Natural killer cell (primary cell): ENCODE data around the gene COL6A5. TPM values are rescaled to one million over a fixed set of nuclear protein-coding genes. Genes with fewer than 3 reads are reported as not detected.
"Not testable (repeated sequence)": the region's sequence is repeated elsewhere in the genome, so short reads cannot be mapped to it uniquely, and the experiment has no call there.

Experiments used
- ATAC-seq, 3 donors: fragments of 150-1000 bp in 2 of 3; fragments of 200-7000 bp in 1 of 3; cut with Tn5 transposase; 1 replicate in 1 of 3; 2 replicates in 2 of 3; pipeline ENCODE4 v1.10.0; 2021; ENCODE audit warnings: mild to moderate bottlenecking in 2 of 3, moderate library complexity in 2 of 3
- DNase-seq, 2 donors: peaks; one replicate each; pipeline versions ENCODE4 v3.0.0 to v3.0.0-alpha.2; 2013 to 2021; ENCODE audit warnings: mixed read lengths in 1 of 2
- H3K27ac ChIP-seq: one replicate; pipeline ENCODE4 v1.5.1; 2013; ENCODE audit warnings: mild to moderate bottlenecking, low read length
- H3K27me3 ChIP-seq: one replicate; pipeline ENCODE4 v1.6.1; 2013; ENCODE audit warnings: low read length; ENCODE audit not compliant: control insufficient read depth, insufficient read depth
- H3K36me3 ChIP-seq: one replicate; pipeline ENCODE4 v1.6.1; 2013; ENCODE audit warnings: low read length; ENCODE audit not compliant: control insufficient read depth, insufficient read depth
- H3K4me1 ChIP-seq: one replicate; pipeline ENCODE4 v1.6.1; 2013; ENCODE audit warnings: low read length; ENCODE audit not compliant: control insufficient read depth, insufficient read depth
- H3K4me3 ChIP-seq: one replicate; pipeline ENCODE4 v1.5.1; 2013; ENCODE audit warnings: low read length
- H3K9me3 ChIP-seq: one replicate; pipeline ENCODE4 v1.6.1; 2013; ENCODE audit warnings: low read length; ENCODE audit not compliant: control insufficient read depth, insufficient read depth
- H3K27ac Mint-ChIP-seq, 2 donors: one replicate each; pipeline ENCODE4 v1.8.0; 2022; ENCODE audit warnings: mild to moderate bottlenecking in 2 of 2, mixed read lengths in 2 of 2, moderate library complexity in 1 of 2
- H3K27me3 Mint-ChIP-seq, 2 donors: one replicate each; pipeline ENCODE4 v1.8.0; 2022; ENCODE audit warnings: low read depth in 2 of 2, mixed read lengths in 2 of 2
- H3K36me3 Mint-ChIP-seq: one replicate; pipeline ENCODE4 v1.8.0; 2022; ENCODE audit warnings: mixed read lengths
- H3K4me1 Mint-ChIP-seq, 2 donors: one replicate each; pipeline ENCODE4 v1.8.0; 2022; ENCODE audit warnings: mixed read lengths in 2 of 2
- H3K4me3 Mint-ChIP-seq: one replicate; pipeline ENCODE4 v1.8.0; 2022; ENCODE audit warnings: mild to moderate bottlenecking, moderate library complexity, mixed read lengths
- H3K9me3 Mint-ChIP-seq, 2 donors: one replicate each; pipeline ENCODE4 v1.8.0; 2022; ENCODE audit warnings: mixed read lengths in 2 of 2
- CTCF ChIP-seq: fragments of 200-600 bp; IDR thresholded peaks from one replicate; pipeline ENCODE4 v1.8.0; 2022; ENCODE audit warnings: antibody characterized with exemption
- WGBS: methylation state at CpG from one replicate; pipeline ENCODE4 v1.1.7; 2013; ENCODE audit warnings: missing lambda C conversion rate; ENCODE audit not compliant: insufficient coverage; 5-methylcytosine and 5-hydroxymethylcytosine counted together
- intact Hi-C: fragments of 100-400 bp; cut with micrococcal nuclease; formaldehyde crosslinking; loops from one replicate; pipeline ENCODE4 v1.14.2; 2022
- total RNA-seq, 4 donors: library from RNA; stranded (reverse); fragments of 120-200 nt in 1 of 4; gene quantifications; one replicate each; pipeline versions ENCODE4 v1.2.3 to v1.2.4, GENCODE V29; 2013 to 2022

Gene COL6A5
- total RNA-seq, 3 donors from 2014 or later (not counting 1 experiment from before 2014, with no cell fraction given), result not detected

DNA sequence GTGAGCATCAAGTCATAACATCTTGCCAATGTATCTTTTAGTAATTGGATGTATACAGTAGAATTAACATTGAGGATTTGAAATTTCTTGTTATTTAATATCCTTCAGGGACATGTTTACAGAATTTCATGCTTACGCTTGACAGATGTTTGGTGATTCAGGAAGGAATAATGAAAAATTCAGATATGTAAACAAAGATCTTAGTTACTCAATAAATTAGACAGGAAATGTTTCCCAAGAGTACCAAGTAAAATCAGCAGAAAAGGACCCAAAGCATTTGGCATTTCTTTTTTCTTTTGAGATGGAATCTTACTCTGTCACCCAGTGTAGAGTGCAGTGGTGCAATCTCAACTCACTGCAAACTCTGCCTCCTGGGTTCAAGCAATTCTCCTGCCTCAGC, 4.7 kb upstream of the COL6A5 start:
- H3K36me3 ChIP-seq, result no peaks in the 10 kb centered on the region
- H3K36me3 Mint-ChIP-seq, result peaks cover 14% of the 10 kb centered on the region
- intact Hi-C loops, result no loop called here

GRCh38 chr3:130341388-130341787, 4.1 kb upstream of the COL6A5 start:
- no peak overlapping the region for H3K4me3 ChIP-seq
- H3K4me3 Mint-ChIP-seq, result no peak overlapping the region
- H3K9me3 Mint-ChIP-seq, result peaks cover 6 to 9% of the 10 kb centered on the region in 2 donors
- H3K27me3 Mint-ChIP-seq, result peaks cover 12 to 29% of the 10 kb centered on the region in 2 donors
- no peak for TF ChIP-seq CTCF
- H3K4me1 Mint-ChIP-seq, result no peaks in the 10 kb centered on the region
- H3K36me3 ChIP-seq, result no peaks in the 10 kb centered on the region
- H3K36me3 Mint-ChIP-seq, result peaks cover 14% of the 10 kb centered on the region
- H3K27ac Mint-ChIP-seq, result no peak overlapping the region
- H3K27me3 ChIP-seq, result no peaks in the 10 kb centered on the region
- H3K27ac ChIP-seq, result no peak overlapping the region
- ATAC-seq (no peak), DNase-seq (no peak)
- no peaks in the 10 kb centered on the region for H3K9me3 ChIP-seq
- intact Hi-C loops, result no loop called here
- no peaks in the 10 kb centered on the region for H3K4me1 ChIP-seq

More for the DNA sequence above, 4.7 kb upstream of the COL6A5 start:
- Mint-ChIP-seq H3K4me3 (no peak overlapping the region), H3K4me1 (no peaks in the 10 kb centered on the region), H3K9me3 (peaks cover 9% of the 10 kb centered on the region in 2 donors), H3K27ac (no peak overlapping the region), H3K27me3 (peaks cover 12 to 26% of the 10 kb centered on the region in 2 donors)
- WGBS, result no CpG with 5 or more reads among the region's 1 CpG
- Histone ChIP-seq H3K9me3 (no peaks in the 10 kb centered on the region), H3K4me3 (no peak overlapping the region), H3K4me1 (no peaks in the 10 kb centered on the region), H3K27me3 (no peaks in the 10 kb centered on the region), H3K27ac (no peak overlapping the region)
- ATAC-seq, result no peak
- no peak for DNase-seq
- TF ChIP-seq CTCF, result no peak

DNA sequence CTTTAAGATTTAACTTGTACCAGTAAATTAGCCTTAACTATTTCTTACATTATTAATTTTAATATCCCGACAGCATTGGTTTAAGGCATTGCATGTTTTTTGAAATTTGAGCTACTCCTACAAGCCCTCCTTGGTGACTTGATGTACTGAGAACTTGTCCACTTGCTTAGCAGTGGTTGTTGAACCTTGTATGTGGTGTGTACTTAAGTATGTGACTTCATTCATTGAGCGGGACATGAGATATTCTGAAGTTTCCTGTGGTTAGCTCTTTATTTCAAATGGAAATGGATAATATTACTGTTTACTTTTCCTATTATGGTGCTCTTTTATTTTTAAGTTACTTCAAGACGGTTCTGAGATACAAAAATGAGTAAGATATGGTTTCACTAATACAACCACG, 3.6 kb upstream of the COL6A5 start:
- H3K27ac ChIP-seq, result no peak overlapping the region
- H3K9me3 Mint-ChIP-seq, result peaks cover 6 to 9% of the 10 kb centered on the region in 2 donors
- no peaks in the 10 kb centered on the region for H3K9me3 ChIP-seq
- intact Hi-C loops, result no loop called here
- no peak overlapping the region for H3K4me3 Mint-ChIP-seq
- no peak for ATAC-seq
- no peak overlapping the region for H3K27ac Mint-ChIP-seq
- H3K36me3 Mint-ChIP-seq, result peaks cover 14% of the 10 kb centered on the region
- no peaks in the 10 kb centered on the region for H3K27me3 ChIP-seq
- H3K4me3 ChIP-seq, result no peak overlapping the region
- TF ChIP-seq CTCF, result no peak
- no peaks in the 10 kb centered on the region for H3K36me3 ChIP-seq
- DNase-seq, result no peak
- H3K4me1 ChIP-seq, result no peaks in the 10 kb centered on the region
- no peaks in the 10 kb centered on the region for H3K4me1 Mint-ChIP-seq
- WGBS, result 93% methylated on average over 1 of the region's 4 CpGs
- peaks cover 12 to 34% of the 10 kb centered on the region in 2 donors for H3K27me3 Mint-ChIP-seq

- H3K4me3 Mint-ChIP-seq, result no peak overlapping the region
- H3K4me1 Mint-ChIP-seq, result no peaks in the 10 kb centered on the region
- no peak overlapping the region for H3K27ac Mint-ChIP-seq
- 71% methylated on average over 4 of the region's 7 CpGs for WGBS
- no peaks in the 10 kb centered on the region for H3K4me1 ChIP-seq
- H3K36me3 ChIP-seq, result no peaks in the 10 kb centered on the region
- intact Hi-C loops, result no loop called here
- peaks cover 14% of the 10 kb centered on the region for H3K36me3 Mint-ChIP-seq
- H3K4me3 ChIP-seq, result no peak overlapping the region
- no peak overlapping the region for H3K27ac ChIP-seq
- ATAC-seq, result no peak
- H3K9me3 Mint-ChIP-seq, result peaks cover under 1 to 5% of the 10 kb centered on the region in 2 donors
- no peaks in the 10 kb centered on the region for H3K9me3 ChIP-seq
- no peaks in the 10 kb centered on the region for H3K27me3 ChIP-seq
- H3K27me3 Mint-ChIP-seq, result peaks cover 17 to 34% of the 10 kb centered on the region in 2 donors
- DNase-seq, result no peak
- no peak for TF ChIP-seq CTCF
Observed at GRCh38 chr3:130342821-130343661, 2.4 kb upstream of the COL6A5 start.

- intact Hi-C loops, H3K9me3 Mint-ChIP-seq, H3K27me3 ChIP-seq, H3K4me1 Mint-ChIP-seq, H3K4me1 ChIP-seq, H3K27ac ChIP-seq, H3K4me3 Mint-ChIP-seq, H3K36me3 ChIP-seq, H3K36me3 Mint-ChIP-seq, ATAC-seq, DNase-seq, H3K4me3 ChIP-seq, H3K9me3 ChIP-seq, H3K27ac Mint-ChIP-seq: not testable (repeated sequence)
- H3K27me3 Mint-ChIP-seq, result peaks cover 17 to 26% of the 10 kb centered on the region in 2 donors
- 100% methylated on average over 1 of the region's 2 CpGs for WGBS
Observed at GRCh38 chr3:130348258-130348657, 2.8 kb downstream of the COL6A5 start.
